Keratinocyte (primary cell): ENCODE results near the gene DSCAML1.

Experiments
- CTCF ChIP-seq, 3 experiments: IDR thresholded peaks in 1 of 3; conservative IDR thresholded peaks in 1 of 3; optimal IDR thresholded peaks in 1 of 3; 2 replicates in 2 of 3; 3 replicates in 1 of 3; pipeline versions ENCODE3 to v1.5.1; 2011; ENCODE audit warnings: low read length in 3 of 3, mild to moderate bottlenecking in 3 of 3, moderate library complexity in 2 of 3, control low read depth in 1 of 3, inconsistent platforms in 1 of 3; ENCODE audit not compliant: insufficient read depth in 2 of 3; ENCODE audit errors: extremely low read depth in 1 of 3
- EZH2 ChIP-seq: IDR thresholded peaks from one replicate; pipeline ENCODE4 v1.6.1; 2012; ENCODE audit warnings: inconsistent platforms, mild to moderate bottlenecking, low read length, moderate library complexity

DNA sequence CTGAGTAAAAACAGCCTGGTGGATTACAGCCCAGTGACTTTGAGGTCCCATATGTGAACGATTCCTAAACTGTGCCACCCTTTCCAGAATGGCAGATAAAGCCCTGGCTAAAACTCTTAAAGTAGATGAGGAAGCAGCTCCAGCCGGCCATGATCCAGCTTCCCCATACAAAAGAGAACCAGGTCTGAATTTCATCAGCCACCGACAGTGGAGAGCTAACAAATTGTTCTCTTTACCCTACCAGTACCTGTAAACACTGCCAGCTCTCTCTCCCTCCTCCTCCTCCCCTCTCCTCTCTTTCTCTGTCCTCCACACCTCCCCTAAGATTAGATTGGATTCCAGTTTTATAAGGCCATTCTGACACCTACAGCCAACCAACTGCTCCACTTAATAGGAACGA, 176.9 kb downstream of the DSCAML1 start:
- TF ChIP-seq CTCF (optimal IDR thresholded peaks at IDR 0.05 in 1 of 3, IDR thresholded peaks at IDR 0.05 in 1 of 3, conservative IDR thresholded peaks at IDR 0.05 in 1 of 3; ENCODE audit: extremely low read depth in 1 of 3, insufficient read depth in 2 of 3, low read length in 3 of 3) (no peak), EZH2 (no peak)
